ENCODE results near the gene RALGPS1.

RALGPS1 gene

GRCh38 chr9:127267793-127268525 lies 353.4 kb downstream of the RALGPS1 start:
- no peak for DNase-seq

GRCh38 chr9:127269449-127269848 lies 354.9 kb downstream of the RALGPS1 start:
- no peak for DNase-seq
